ENCODE measurements around the gene ETV1.

The ETV1 gene

GRCh38 chr7:13908667-13909397 lies 80.6 kb downstream of the ETV1 start:
- no peak for TF ChIP-seq CREB1 (IDR thresholded peaks at IDR 0.05; ENCODE audit: low read depth)
- TF ChIP-seq RAD21 (IDR thresholded peaks at IDR 0.05; ENCODE audit: low read depth): no peak

- no peak for TF ChIP-seq TAF1 (IDR thresholded peaks at IDR 0.05; ENCODE audit: low read depth)
- TF ChIP-seq FOXM1 (IDR thresholded peaks at IDR 0.05; ENCODE audit: borderline replicate concordance, low read depth): no peak
- TF ChIP-seq CREB1 (IDR thresholded peaks at IDR 0.05; ENCODE audit: low read depth): no peak
- no peak for TF ChIP-seq EGR1 (IDR thresholded peaks at IDR 0.05)
- no peak for TF ChIP-seq USF1 (IDR thresholded peaks at IDR 0.05)
- no peak for TF ChIP-seq YY1 (IDR thresholded peaks at IDR 0.05; ENCODE audit: low read depth)
- TF ChIP-seq EP300 (IDR thresholded peaks at IDR 0.05; ENCODE audit: borderline replicate concordance): no peak
- TF ChIP-seq TEAD4 (IDR thresholded peaks at IDR 0.05): no peak
- no peak for TF ChIP-seq TCF12 (IDR thresholded peaks at IDR 0.05; ENCODE audit: low read depth)
- no peak for TF ChIP-seq MAX (IDR thresholded peaks at IDR 0.05)
- TF ChIP-seq CEBPB (IDR thresholded peaks at IDR 0.05): no peak
- TF ChIP-seq RAD21 (IDR thresholded peaks at IDR 0.05; ENCODE audit: low read depth): no peak
- no peak for TF ChIP-seq ZBTB7A (IDR thresholded peaks at IDR 0.05; ENCODE audit: low read depth)
- no peak for TF ChIP-seq REST (IDR thresholded peaks at IDR 0.05; ENCODE audit: low read depth)
- no peak for TF ChIP-seq NFIC (IDR thresholded peaks at IDR 0.05)
Observed at GRCh38 chr7:13907831-13908230, 81.6 kb downstream of the ETV1 start.

- TF ChIP-seq FOXM1 (IDR thresholded peaks at IDR 0.05; ENCODE audit: borderline replicate concordance, low read depth): no peak
- TF ChIP-seq TAF1 (IDR thresholded peaks at IDR 0.05; ENCODE audit: low read depth): no peak
- TF ChIP-seq MAX (IDR thresholded peaks at IDR 0.05): no peak
- TF ChIP-seq REST (IDR thresholded peaks at IDR 0.05; ENCODE audit: low read depth): no peak
- no peak for TF ChIP-seq EGR1 (IDR thresholded peaks at IDR 0.05)
- no peak for TF ChIP-seq ZBTB7A (IDR thresholded peaks at IDR 0.05; ENCODE audit: low read depth)
- TF ChIP-seq USF1 (IDR thresholded peaks at IDR 0.05): no peak
- TF ChIP-seq CEBPB (IDR thresholded peaks at IDR 0.05): no peak
Observed at GRCh38 chr7:13904689-13905088, 84.8 kb downstream of the ETV1 start.

- TF ChIP-seq CEBPB (IDR thresholded peaks at IDR 0.05) (peak; percentile 76; the same call in 1 of the 2 replicates), REST (IDR thresholded peaks at IDR 0.05; ENCODE audit: low read depth) (no peak), TAF1 (IDR thresholded peaks at IDR 0.05; ENCODE audit: low read depth) (no peak), YY1 (IDR thresholded peaks at IDR 0.05; ENCODE audit: low read depth) (no peak)
Observed at GRCh38 chr7:13904007-13904406, 85.5 kb downstream of the ETV1 start.

GRCh38 chr7:13901577-13901976 lies 87.9 kb downstream of the ETV1 start:
- TF ChIP-seq TCF12 (IDR thresholded peaks at IDR 0.05; ENCODE audit: low read depth) (no peak), NFIC (IDR thresholded peaks at IDR 0.05) (no peak), CEBPB (IDR thresholded peaks at IDR 0.05) (no peak), EGR1 (IDR thresholded peaks at IDR 0.05) (no peak)
